Gastroesophageal sphincter (tissue), 3 donors: ENCODE measurements around the gene HS3ST2.

Source experiments
- CTCF ChIP-seq, 4 experiments: fragments of 200-600 bp in 2 of 4; fragments of 450-650 bp in 2 of 4; sonication (generic) in 1 of 4; IDR thresholded peaks; one replicate each; pipeline ENCODE4 v1.5.1; 2017 to 2019; ENCODE audit warnings: antibody characterized with exemption in 4 of 4, mild to moderate bottlenecking in 2 of 4, moderate library complexity in 2 of 4
- EP300 ChIP-seq: sonication (generic); formaldehyde crosslinking; IDR thresholded peaks from one replicate; pipeline ENCODE4 v1.6.1; 2017; ENCODE audit warnings: antibody characterized with exemption, mild to moderate bottlenecking
- POLR2A ChIP-seq, 2 donors: fragments of 450-650 bp; IDR thresholded peaks; one replicate each; pipeline ENCODE4 v1.6.1; 2017; ENCODE audit warnings: antibody characterized with exemption in 2 of 2, mild to moderate bottlenecking in 2 of 2, moderate library complexity in 1 of 2
- POLR2AphosphoS5 ChIP-seq: sonication (generic); formaldehyde crosslinking; IDR thresholded peaks from one replicate; pipeline ENCODE4 v1.6.1; 2017; ENCODE audit warnings: antibody characterized with exemption

- no peak for TF ChIP-seq CTCF (IDR thresholded peaks at IDR 0.05)
- no peak for TF ChIP-seq POLR2A (IDR thresholded peaks at IDR 0.05)
- TF ChIP-seq EP300, result no peak
- TF ChIP-seq POLR2AphosphoS5, result no peak
Observed at GRCh38 chr16:22937169-22937568, 123.2 kb downstream of the HS3ST2 start.
